Central memory CD4-positive, alpha-beta T cell (primary cell): ENCODE results near the gene CTAGE9.
"Not testable (repeated sequence)": the region's sequence is repeated elsewhere in the genome, so short reads cannot be mapped to it uniquely, and the experiment has no call there.

Source experiments
- DNase-seq: peaks from one replicate; pipeline ENCODE4 v3.0.0; 2022

The CTAGE9 gene

GRCh38 chr6:131728296-131728939 lies 17.6 kb upstream of the CTAGE9 start:
- no peak for DNase-seq

GRCh38 chr6:131727868-131728267 lies 17.1 kb upstream of the CTAGE9 start:
- DNase-seq = no peak

GRCh38 chr6:131727467-131727866 lies 16.6 kb upstream of the CTAGE9 start:
- DNase-seq = no peak

DNA sequence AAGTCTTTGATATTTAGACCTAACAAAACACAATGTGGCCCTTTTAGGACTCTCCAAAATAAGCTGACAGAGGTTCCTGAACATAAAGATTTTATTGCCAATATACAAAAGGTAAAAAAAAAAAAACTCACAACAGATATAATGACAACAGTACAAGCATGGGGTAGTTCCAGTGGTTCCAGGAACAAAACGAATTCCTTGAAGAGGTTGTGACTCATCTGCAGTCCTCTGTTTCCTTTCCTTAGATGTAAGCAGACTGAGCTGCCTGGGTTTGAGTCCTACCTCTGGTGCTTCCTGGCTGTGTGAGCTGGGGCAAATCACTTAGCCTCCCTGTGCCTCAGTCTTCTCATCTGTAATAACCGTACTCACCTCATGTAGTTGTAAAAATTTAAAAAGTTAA lies 13.3 kb upstream of the CTAGE9 start:
- no peak for DNase-seq

GRCh38 chr6:131721161-131721560 lies 10.3 kb upstream of the CTAGE9 start:
- no peak for DNase-seq

GRCh38 chr6:131717836-131718542 lies 7.2 kb upstream of the CTAGE9 start:
- DNase-seq = no peak

- not testable (repeated sequence) for DNase-seq
These were observed 4.8 kb upstream of the CTAGE9 start for GRCh38 chr6:131715567-131715966.

DNA sequence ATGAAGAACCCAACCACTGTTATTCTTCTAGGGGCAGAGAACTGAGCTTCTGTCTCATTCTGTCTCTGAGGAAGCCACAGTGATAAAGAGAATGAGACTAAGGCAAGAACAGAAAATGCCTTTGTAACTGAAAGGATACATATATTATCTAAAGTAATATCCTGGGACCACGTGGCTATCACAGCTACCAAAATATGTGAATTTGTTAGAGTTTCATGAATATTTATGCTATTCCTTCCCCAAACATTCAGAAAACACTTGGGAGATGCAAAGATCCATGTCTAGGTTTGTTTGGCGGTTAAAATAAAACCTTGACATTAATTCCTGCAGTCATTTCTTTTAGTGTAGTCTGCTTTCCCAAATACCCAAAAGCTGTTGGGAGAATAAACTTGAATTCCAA lies 6.9 kb downstream of the CTAGE9 start:
- DNase-seq = not testable (repeated sequence)

GRCh38 chr6:131700851-131701250 lies 10.0 kb downstream of the CTAGE9 start:
- not testable (repeated sequence) for DNase-seq

GRCh38 chr6:131696956-131697355 lies 13.9 kb downstream of the CTAGE9 start:
- no peak for DNase-seq

DNA sequence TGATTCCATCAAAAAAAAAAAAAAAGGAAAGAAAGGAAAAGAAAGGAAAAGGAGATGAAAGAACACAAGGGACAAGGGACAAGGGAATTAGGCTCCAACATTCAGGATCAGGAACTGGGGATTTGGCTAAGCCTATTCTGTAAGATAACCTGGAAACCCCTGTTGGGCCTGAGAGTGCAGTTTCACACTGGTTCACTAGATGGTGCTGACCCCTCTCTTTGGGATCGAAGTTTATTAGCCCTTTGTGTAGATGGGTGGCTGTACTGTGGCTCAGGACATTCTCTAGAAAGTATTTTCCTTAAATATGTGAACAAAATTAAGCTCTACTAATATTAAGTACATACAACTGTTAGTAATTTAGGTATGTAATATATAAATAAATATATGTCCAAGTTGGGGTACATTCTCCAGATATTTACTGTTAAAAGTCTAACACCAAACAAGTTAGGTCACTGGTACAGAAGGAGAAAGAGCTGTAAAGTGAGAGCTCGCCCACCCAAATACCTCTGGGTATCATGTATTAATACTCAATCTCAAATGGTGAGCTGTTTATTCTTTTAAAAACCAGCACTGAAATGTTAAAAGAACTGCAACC lies 15.9 kb downstream of the CTAGE9 start:
- DNase-seq = no peak

- no peak for DNase-seq
These were observed 17.4 kb downstream of the CTAGE9 start for GRCh38 chr6:131693384-131693783.

GRCh38 chr6:131692589-131692988 lies 18.2 kb downstream of the CTAGE9 start:
- DNase-seq = no peak

DNA sequence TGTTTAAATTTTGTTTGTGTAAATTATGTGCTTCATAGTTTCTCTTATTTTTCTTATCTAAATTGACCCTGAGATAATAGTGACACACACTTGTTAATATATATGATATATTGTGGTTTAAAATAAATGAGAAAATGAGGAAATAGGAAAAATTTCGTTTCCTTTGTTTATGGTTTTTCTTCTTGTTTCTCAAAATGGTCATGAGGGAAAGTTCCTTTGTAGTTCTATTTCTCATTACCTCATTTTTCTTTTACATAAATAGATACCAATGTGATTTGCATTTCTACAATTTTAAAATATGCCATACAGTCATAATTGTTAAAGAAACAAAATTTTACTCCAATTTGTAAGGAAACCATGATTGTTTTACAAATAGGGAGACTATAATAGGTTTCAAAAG lies 18.8 kb downstream of the CTAGE9 start:
- no peak for DNase-seq

DNA sequence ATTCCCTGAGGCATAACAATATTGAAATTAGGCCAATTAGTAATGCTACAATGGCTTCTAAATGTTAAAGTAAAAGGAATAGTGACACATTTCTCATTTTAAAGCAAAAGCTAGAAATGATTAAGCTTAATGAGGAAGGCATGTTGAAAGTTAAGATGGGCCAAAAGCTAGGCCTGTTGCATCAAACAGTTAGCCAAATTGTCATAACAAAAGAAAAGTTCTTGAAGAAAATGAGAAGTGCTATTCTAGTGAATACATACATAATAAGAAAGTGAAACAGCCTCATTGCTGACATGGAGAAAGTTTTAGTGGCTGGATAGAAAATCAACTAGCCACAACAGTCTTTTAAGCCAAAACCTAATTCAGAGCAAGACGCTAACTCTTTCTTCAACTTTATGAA lies 22.5 kb downstream of the CTAGE9 start:
- no peak for DNase-seq

- no peak for DNase-seq
These were observed 23.8 kb downstream of the CTAGE9 start for GRCh38 chr6:131687022-131687421.

DNA sequence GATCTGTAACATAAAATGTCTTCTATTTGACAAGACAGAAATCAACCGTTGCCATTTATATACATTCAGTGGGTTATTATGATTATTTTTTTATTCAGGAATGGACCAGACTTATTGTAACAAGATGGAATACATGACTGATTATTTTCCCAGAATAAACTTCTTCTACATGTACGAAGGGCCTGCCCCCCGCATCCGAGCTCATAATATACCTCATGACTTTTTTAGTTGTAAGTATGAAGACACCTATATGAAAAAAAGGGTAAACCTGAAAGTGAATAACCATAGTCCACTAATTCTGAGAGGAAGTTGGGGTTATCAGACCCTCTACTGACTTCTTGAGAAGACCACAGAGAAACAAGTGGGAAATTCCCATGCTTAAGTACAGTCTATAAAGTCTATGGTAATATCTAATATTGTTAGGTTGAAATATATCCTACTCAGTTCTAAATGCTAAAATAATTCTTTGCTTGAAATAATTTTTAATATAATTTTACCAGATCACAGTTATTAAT lies 25.5 kb downstream of the CTAGE9 start:
- no peak for DNase-seq

GRCh38 chr6:131683479-131683878 lies 27.3 kb downstream of the CTAGE9 start:
- DNase-seq = no peak

GRCh38 chr6:131682442-131682841 lies 28.4 kb downstream of the CTAGE9 start:
- DNase-seq = no peak

DNA sequence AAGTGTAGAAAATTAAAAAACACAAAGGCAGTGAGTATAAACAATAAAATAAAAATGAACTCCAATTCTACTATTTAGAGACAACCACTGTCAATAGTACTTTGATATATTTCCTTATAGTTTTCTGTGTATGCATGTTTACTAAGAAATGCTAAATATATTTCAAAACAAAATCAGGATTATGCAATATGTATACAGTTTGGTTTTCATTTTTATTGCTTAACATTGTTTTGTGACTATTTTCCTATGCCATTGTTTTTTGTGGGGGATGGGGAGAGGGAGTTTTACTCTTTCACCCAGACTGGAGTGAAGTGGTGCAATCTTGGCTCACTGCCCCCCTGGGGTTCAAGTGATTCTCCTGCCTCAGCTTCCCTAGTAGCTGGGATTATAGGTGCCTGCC lies 29.2 kb downstream of the CTAGE9 start:
- no peak for DNase-seq

DNA sequence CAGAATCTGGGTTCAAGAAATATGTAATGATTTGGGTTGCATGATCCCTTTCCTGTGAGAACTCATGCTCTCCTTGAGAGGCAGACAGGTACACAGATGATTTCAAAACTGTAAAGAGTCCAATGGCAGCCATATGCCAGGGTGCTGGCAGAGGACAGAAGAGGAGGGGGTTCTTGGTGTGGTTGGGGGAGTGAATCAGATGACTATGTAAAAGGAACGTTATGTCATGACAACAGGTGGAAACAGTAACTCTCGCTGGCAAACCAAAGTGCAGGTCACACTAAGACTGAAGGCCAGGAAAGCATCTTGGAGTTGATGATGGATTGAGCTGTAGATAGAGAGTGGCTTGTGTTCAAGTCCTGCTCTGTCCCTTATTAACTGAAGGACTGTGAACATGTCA lies 29.9 kb downstream of the CTAGE9 start:
- DNase-seq = no peak

GRCh38 chr6:131678442-131678841 lies 32.4 kb downstream of the CTAGE9 start:
- DNase-seq = no peak

GRCh38 chr6:131673184-131673583 lies 37.6 kb downstream of the CTAGE9 start:
- DNase-seq = no peak

DNA sequence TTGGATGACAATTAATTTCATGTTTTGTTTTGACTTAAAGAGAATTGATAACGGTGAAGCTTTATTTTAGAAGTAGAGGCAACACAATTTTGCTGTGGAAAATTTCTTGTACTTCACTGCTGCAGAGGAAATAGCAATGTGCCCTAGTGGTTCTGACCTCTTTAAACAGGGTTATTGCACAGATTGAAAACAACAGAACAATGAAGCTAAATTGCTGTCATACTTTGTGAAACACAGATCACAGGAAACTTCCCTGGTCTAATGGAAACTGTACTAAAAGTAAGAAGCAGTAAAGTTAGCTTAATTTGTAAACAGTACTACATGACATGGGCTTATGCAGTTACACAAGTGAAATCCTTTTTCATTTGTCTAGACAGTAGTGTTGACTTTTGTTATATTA lies 40.9 kb downstream of the CTAGE9 start:
- DNase-seq = no peak
